K562 (cell line): Measurements from ENCODE around the gene FAM199X. TPM values are rescaled to one million over a fixed set of nuclear protein-coding genes. Genes with fewer than 3 reads are reported as not detected.
A peak's percentile ranks its signal among the peaks of the same experiment; 100 is the strongest.

Experiments used
- ATAC-seq: fragments of 200-7000 bp; cut with Tn5 transposase; 3 replicates; pipeline ENCODE4 v1.9.1; 2020; ENCODE audit warnings: moderate library complexity
- BruUV-seq: library from RNA; stranded (reverse); fragments of 400-500 nt; replicated peaks from 2 replicates; lab custom pipeline; 2021; lab: Mats Ljungman, UMichigan
- CTCF ChIA-PET: fragments of 300-600 bp; formaldehyde crosslinking; extraction: SDS; loops from one replicate; lab custom pipeline; 2021; ENCODE audit warnings: low intra/inter-chr PET ratio; lab: Yijun Ruan, JAX
- POLR2A ChIA-PET: fragments of 300-600, 350-650 bp; sonication (Branson Sonifier 250); formaldehyde crosslinking; extraction: SDS; loops from one replicate; lab custom pipeline; 2021; ENCODE audit warnings: antibody characterized with exemption, inconsistent platforms; lab: Yijun Ruan, JAX
- DNase-seq, 4 experiments: peaks; one replicate each; pipeline versions ENCODE4 v3.0.0 to v3.0.0-alpha.2; 2011 to 2018; ENCODE audit warnings: low spot score in 3 of 4, mixed read lengths in 3 of 4; ENCODE audit errors: extremely low read depth in 1 of 4
- FAIRE-seq: peaks from 2 replicates; lab custom pipeline; 2011; peaks lifted over from hg19 to GRCh38; lab: Jason Lieb, UNC
- H2AFZ ChIP-seq: 2 replicates; pipeline ENCODE4 v1.6.0; 2011; ENCODE audit warnings: low read depth, low read length, control low read depth, inconsistent platforms
- H3K27ac ChIP-seq: fragments of 200-600 bp; 3 replicates; pipeline ENCODE4 v1.8.0; 2011; ENCODE audit warnings: low read depth, mild to moderate bottlenecking, control low read depth, inconsistent platforms, low read length, moderate library complexity, mixed read lengths; ENCODE audit errors: extremely low read depth
- H3K27me3 ChIP-seq, 2 experiments: fragments of 300-600 bp in 1 of 2; 2 replicates in 1 of 2; 3 replicates in 1 of 2; pipeline versions ENCODE4 v1.6.0 to v1.8.0; 2011; ENCODE audit warnings: inconsistent platforms in 2 of 2, low read length in 2 of 2, mild to moderate bottlenecking in 1 of 2, mixed read lengths in 1 of 2, moderate library complexity in 1 of 2; ENCODE audit not compliant: control insufficient read depth in 2 of 2, insufficient read depth in 2 of 2
- H3K36me3 ChIP-seq: fragments of 300-600 bp; 3 replicates; pipeline ENCODE4 v1.8.0; 2011; ENCODE audit warnings: mild to moderate bottlenecking, low read length, inconsistent platforms; ENCODE audit not compliant: control insufficient read depth, insufficient read depth
- H3K4me1 ChIP-seq, 2 experiments: fragments of 200-600 bp in 1 of 2; replicated peaks in 1 of 2; 2 replicates in 1 of 2; 3 replicates in 1 of 2; pipeline versions ENCODE4 v1.5.1 to v1.8.0; 2011; ENCODE audit warnings: inconsistent platforms in 2 of 2, low read length in 2 of 2, mild to moderate bottlenecking in 1 of 2, mixed read lengths in 1 of 2, moderate library complexity in 1 of 2; ENCODE audit not compliant: control insufficient read depth in 2 of 2, insufficient read depth in 2 of 2
- H3K4me2 ChIP-seq: 2 replicates; pipeline ENCODE4 v1.6.1; 2011; ENCODE audit warnings: low read length, control low read depth, inconsistent platforms, mixed read lengths; ENCODE audit not compliant: insufficient read depth
- H3K4me3 ChIP-seq: fragments of 200-600 bp; sonication (generic), shearing (Covaris generic); 2 replicates; pipeline ENCODE4 v1.5.1; 2016; ENCODE audit warnings: control low read depth, inconsistent platforms
- H3K79me2 ChIP-seq: fragments of 200-600 bp; 3 replicates; pipeline ENCODE4 v1.8.0; 2011; ENCODE audit warnings: low read length, inconsistent platforms; ENCODE audit not compliant: control insufficient read depth, insufficient read depth
- H3K9ac ChIP-seq, 2 experiments: 2 replicates each; pipeline versions ENCODE4 v1.6.0 to v1.6.1; 2011; ENCODE audit warnings: low read depth in 2 of 2, low read length in 2 of 2, control low read depth in 1 of 2, inconsistent platforms in 1 of 2, mild to moderate bottlenecking in 1 of 2, mixed read lengths in 1 of 2; ENCODE audit not compliant: insufficient read depth in 1 of 2
- H3K9me1 ChIP-seq: one replicate; pipeline ENCODE4 v1.6.0; 2011; ENCODE audit warnings: inconsistent platforms, mild to moderate bottlenecking, low read length, moderate library complexity; ENCODE audit not compliant: control insufficient read depth, insufficient read depth
- H3K9me3 ChIP-seq: replicated peaks from 2 replicates; pipeline ENCODE4 v1.5.1; 2011; ENCODE audit warnings: low read depth, low read length, inconsistent platforms; ENCODE audit not compliant: control insufficient read depth, insufficient read depth
- H4K20me1 ChIP-seq: replicated peaks from 2 replicates; pipeline ENCODE4 v1.6.1; 2011; ENCODE audit warnings: low read length, inconsistent platforms, mixed read lengths; ENCODE audit not compliant: control insufficient read depth, insufficient read depth
- ARID1B ChIP-seq: fragments of 450-650 bp; IDR thresholded peaks from 2 replicates; pipeline ENCODE4 v1.6.1; 2016; ENCODE audit warnings: antibody characterized with exemption, mild to moderate bottlenecking, inconsistent platforms
- BCOR ChIP-seq: fragments of 450-650 bp; IDR thresholded peaks from 2 replicates; pipeline ENCODE4 v1.6.1; 2016
- CUX1 ChIP-seq: fragments of 200-800 bp; sonication (Bioruptor generic); IDR thresholded peaks from 2 replicates; pipeline ENCODE4 v1.6.1; 2016; ENCODE audit warnings: missing genetic modification characterization, missing compliant biosample characterization
- DPF2 ChIP-seq: fragments of 450-650 bp; IDR thresholded peaks from 2 replicates; pipeline ENCODE4 v1.6.1; 2016
- ESRRA ChIP-seq: fragments of 450-650 bp; IDR thresholded peaks from 2 replicates; pipeline ENCODE4 v1.6.1; 2014; ENCODE audit warnings: low read depth, mild to moderate bottlenecking, moderate library complexity, borderline replicate concordance
- GABPA ChIP-seq: fragments of 200-800 bp; sonication (Bioruptor generic); conservative IDR thresholded peaks from 2 replicates; pipeline ENCODE4 v1.6.1; 2016; ENCODE audit warnings: low read depth, missing genetic modification characterization, missing compliant biosample characterization
- MEIS2 ChIP-seq: fragments of 450-650 bp; IDR thresholded peaks from 2 replicates; pipeline ENCODE4 v1.6.1; 2014; ENCODE audit warnings: mild to moderate bottlenecking; ENCODE audit not compliant: partially characterized antibody
- MTA2 ChIP-seq: fragments of 450-650 bp; IDR thresholded peaks from 2 replicates; pipeline ENCODE4 v1.6.1; 2016; ENCODE audit warnings: low read depth
- NCOR1 ChIP-seq: fragments of 450-650 bp; IDR thresholded peaks from 2 replicates; pipeline ENCODE4 v1.6.1; 2016; ENCODE audit warnings: mild to moderate bottlenecking, moderate library complexity
- NEUROD1 ChIP-seq: fragments of 150-350 bp; IDR thresholded peaks from 2 replicates; pipeline ENCODE4 v1.6.1; 2014; ENCODE audit warnings: borderline replicate concordance, low read length, low read depth; ENCODE audit not compliant: partially characterized antibody
- NFIC ChIP-seq: fragments of 450-650 bp; IDR thresholded peaks from 2 replicates; pipeline ENCODE4 v1.6.1; 2017; ENCODE audit warnings: mild to moderate bottlenecking, inconsistent platforms
- NFXL1 ChIP-seq: fragments of 450-650 bp; formaldehyde crosslinking; IDR thresholded peaks from 2 replicates; pipeline ENCODE4 v1.4.0; 2021; ENCODE audit warnings: mild to moderate bottlenecking
- RBM25 ChIP-seq: fragments of 200-400 bp; formaldehyde crosslinking; IDR thresholded peaks from 2 replicates; pipeline ENCODE4 v1.6.1; 2018; ENCODE audit warnings: low read length, low read depth, moderate library complexity; ENCODE audit not compliant: severe bottlenecking
- SNAPC5 ChIP-seq: fragments of 250-450 bp; sonication (Bioruptor Pico); IDR thresholded peaks from 2 replicates; pipeline ENCODE4 v1.8.0; 2021; ENCODE audit warnings: moderate library complexity, mild to moderate bottlenecking, inconsistent platforms
- TCF3 ChIP-seq: sonication (generic); formaldehyde crosslinking; IDR thresholded peaks from 2 replicates; pipeline ENCODE4 v1.4.0; 2020; ENCODE audit warnings: mild to moderate bottlenecking, missing genetic modification reagents
- YY1 ChIP-seq, 3 experiments: IDR thresholded peaks; 2 replicates each; pipeline ENCODE4 v1.6.1; 2011; ENCODE audit warnings: low read length in 2 of 3, mild to moderate bottlenecking in 2 of 3, moderate library complexity in 2 of 3, borderline replicate concordance in 1 of 3, control low read depth in 1 of 3, low read depth in 1 of 3; ENCODE audit not compliant: insufficient read depth in 3 of 3, insufficient replicate concordance in 2 of 3, control insufficient read depth in 1 of 3, insufficient read length in 1 of 3; ENCODE audit errors: extremely low read depth in 1 of 3
- ZNF24 ChIP-seq: fragments of 450-650 bp; IDR thresholded peaks from 2 replicates; pipeline ENCODE4 v1.6.1; 2016
- WGBS: fragments of 100-300 bp; shearing (Covaris generic); methylation state at CpG from one replicate; pipeline ENCODE4 v1.1.6; 2016; ENCODE audit warnings: low coverage, mixed read lengths; ENCODE audit not compliant: insufficient coverage; ENCODE audit errors: missing lambda C conversion rate; 5-methylcytosine and 5-hydroxymethylcytosine counted together
- in situ Hi-C: fragments of 300-500 bp; cut with MboI; formaldehyde crosslinking; loops from 4 replicates; pipeline ENCODE4 v1.15.0; 2018; ENCODE audit warnings: inconsistent platforms, mixed read lengths
- intact Hi-C: fragments of 100-400 bp; cut with micrococcal nuclease; formaldehyde crosslinking; loops from 2 replicates; pipeline ENCODE4 v1.14.2; 2022
- polyA plus RNA-seq, 8 experiments: library from polyadenylated mRNA; depleted of rRNA in 4 of 8; stranded (reverse) in 5 of 8; unstranded in 3 of 8; fragments of >200 nt; fragmentation: Nextera tagmentation in 2 of 8; fragmentation: Illumina TruSeq in 1 of 8; extraction: Ambion mirVana in 2 of 8; extraction: Trizol in 1 of 8; gene quantifications; 2 replicates each; pipeline versions ENCODE4 v1.2.1 to v1.2.3, GENCODE V29; 2011 to 2014; ENCODE audit warnings: inconsistent platforms in 1 of 8, missing spikeins in 1 of 8
- total RNA-seq, 7 experiments: library from RNA; depleted of rRNA in 6 of 7; stranded (reverse); fragments of >200 nt in 6 of 7; fragmentation: Illumina TruSeq in 2 of 7; extraction: Trizol in 2 of 7; gene quantifications; 2 replicates each; pipeline versions ENCODE4 v1.2.1 to v1.2.3, GENCODE V29; 2011 to 2021; ENCODE audit warnings: low replicate concordance in 1 of 7
- TF ChIP-seq, protein P1 (sequence below): fragments of 200-800 bp; sonication (Bioruptor generic); IDR thresholded peaks from 2 replicates; pipeline ENCODE4 v1.6.1; 2017; ENCODE audit warnings: missing genetic modification characterization, missing compliant biosample characterization

The FAM199X gene
- total and polyA plus RNA-seq, 9 of the 15 experiments (the other 6 are each of a cell fraction or from before 2014, with no cell fraction given), result 4.6 to 22.2 (median 13.7) TPM

- Histone ChIP-seq H3K27ac (no peak overlapping the region), H3K4me3 (no peak overlapping the region), H3K79me2 (peaks cover 70% of the 10 kb centered on the region), H3K36me3 (peaks cover 44% of the 10 kb centered on the region; the same call in 2 of the 3 replicates), H3K4me1 (peaks cover 0 to 4% of the 10 kb centered on the region in 2 experiments; a peak in 3 of 5 replicates), H3K27me3 (no peaks in the 10 kb centered on the region), H3K9ac (no peak overlapping the region), H3K4me2 (no peak overlapping the region), H3K9me3 (no peaks in the 10 kb centered on the region), H4K20me1 (0 out of 2 replicates have a peak, but pooled peaks cover 4% of the 10 kb centered on the region), H2AFZ (no peak overlapping the region), H3K9me1 (no peaks in the 10 kb centered on the region)
- DNase-seq, result peak in 2 of 4 experiments; percentile 34 to 53
- WGBS, result 23% methylated on average over 2 of the region's 2 CpGs
- POLR2A ChIA-PET, result no interaction called here
- no TSS peak for BruUV-seq
- peak; percentile 88 for FAIRE-seq
- intact Hi-C loops, result no loop called here
- in situ Hi-C loops, result no loop called here
- CTCF ChIA-PET, result no interaction called here
- ATAC-seq, result peak; percentile 76
- no peak for TF ChIP-seq NEUROD1
- 0 out of 2 replicates have a peak, but pooled peaks have one; percentile 14 for TF ChIP-seq BCOR
- TF ChIP-seq GABPA, result no peak
- peak; percentile 5 for TF ChIP-seq MEIS2
- no peak for TF ChIP-seq NFXL1 (CRISPR knock-in tag)
- peak; percentile 81 for TF ChIP-seq TCF3 (CRISPR knock-in tag)
- TF ChIP-seq ARID1B, result peak; percentile 88
- peak; percentile 37 for TF ChIP-seq RBM25
- TF ChIP-seq DPF2, result peak; percentile 83
- TF ChIP-seq NFIC, result peak; percentile 46
- TF ChIP-seq YY1 (IDR thresholded peaks at IDR 0.05; ENCODE audit: borderline replicate concordance in 1 of 3, control insufficient read depth in 1 of 3, extremely low read depth in 1 of 3, insufficient read depth in 3 of 3, insufficient read length in 1 of 3, insufficient replicate concordance in 2 of 3, low read depth in 1 of 3, low read length in 2 of 3), result no peak
- TF ChIP-seq SNAPC5 (CRISPR knock-in tag), result no peak
- peak; percentile 12; the same call in 1 of the 2 replicates for TF ChIP-seq ESRRA
- no peak for TF ChIP-seq CUX1 (CRISPR knock-in tag)
- peak; percentile 76 for TF ChIP-seq ZNF24
- TF ChIP-seq NCOR1, result peak; percentile 56
- TF ChIP-seq MTA2, result peak; percentile 74
- TF ChIP-seq, protein P1, sequence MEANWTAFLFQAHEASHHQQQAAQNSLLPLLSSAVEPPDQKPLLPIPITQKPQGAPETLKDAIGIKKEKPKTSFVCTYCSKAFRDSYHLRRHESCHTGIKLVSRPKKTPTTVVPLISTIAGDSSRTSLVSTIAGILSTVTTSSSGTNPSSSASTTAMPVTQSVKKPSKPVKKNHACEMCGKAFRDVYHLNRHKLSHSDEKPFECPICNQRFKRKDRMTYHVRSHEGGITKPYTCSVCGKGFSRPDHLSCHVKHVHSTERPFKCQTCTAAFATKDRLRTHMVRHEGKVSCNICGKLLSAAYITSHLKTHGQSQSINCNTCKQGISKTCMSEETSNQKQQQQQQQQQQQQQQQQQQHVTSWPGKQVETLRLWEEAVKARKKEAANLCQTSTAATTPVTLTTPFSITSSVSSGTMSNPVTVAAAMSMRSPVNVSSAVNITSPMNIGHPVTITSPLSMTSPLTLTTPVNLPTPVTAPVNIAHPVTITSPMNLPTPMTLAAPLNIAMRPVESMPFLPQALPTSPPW (CRISPR knock-in tag), result no peak
These were observed 6.5 kb downstream of the FAM199X start for GRCh38 chrX:104172788-104173187.
